Measurements from ENCODE around the gene TWNK. TPM values are rescaled to one million over a fixed set of nuclear protein-coding genes. Genes with fewer than 3 reads are reported as not detected.

Gene TWNK
- polyA plus RNA-seq, 3 donors = 14.3 to 17.9 (median 16.7) TPM

- DNase-seq = no peak
These were observed 21.6 kb downstream of the TWNK start for GRCh38 chr10:101008823-101009423.

- DNase-seq = no peak
These were observed 23.0 kb downstream of the TWNK start for GRCh38 chr10:101010329-101010728.

DNA sequence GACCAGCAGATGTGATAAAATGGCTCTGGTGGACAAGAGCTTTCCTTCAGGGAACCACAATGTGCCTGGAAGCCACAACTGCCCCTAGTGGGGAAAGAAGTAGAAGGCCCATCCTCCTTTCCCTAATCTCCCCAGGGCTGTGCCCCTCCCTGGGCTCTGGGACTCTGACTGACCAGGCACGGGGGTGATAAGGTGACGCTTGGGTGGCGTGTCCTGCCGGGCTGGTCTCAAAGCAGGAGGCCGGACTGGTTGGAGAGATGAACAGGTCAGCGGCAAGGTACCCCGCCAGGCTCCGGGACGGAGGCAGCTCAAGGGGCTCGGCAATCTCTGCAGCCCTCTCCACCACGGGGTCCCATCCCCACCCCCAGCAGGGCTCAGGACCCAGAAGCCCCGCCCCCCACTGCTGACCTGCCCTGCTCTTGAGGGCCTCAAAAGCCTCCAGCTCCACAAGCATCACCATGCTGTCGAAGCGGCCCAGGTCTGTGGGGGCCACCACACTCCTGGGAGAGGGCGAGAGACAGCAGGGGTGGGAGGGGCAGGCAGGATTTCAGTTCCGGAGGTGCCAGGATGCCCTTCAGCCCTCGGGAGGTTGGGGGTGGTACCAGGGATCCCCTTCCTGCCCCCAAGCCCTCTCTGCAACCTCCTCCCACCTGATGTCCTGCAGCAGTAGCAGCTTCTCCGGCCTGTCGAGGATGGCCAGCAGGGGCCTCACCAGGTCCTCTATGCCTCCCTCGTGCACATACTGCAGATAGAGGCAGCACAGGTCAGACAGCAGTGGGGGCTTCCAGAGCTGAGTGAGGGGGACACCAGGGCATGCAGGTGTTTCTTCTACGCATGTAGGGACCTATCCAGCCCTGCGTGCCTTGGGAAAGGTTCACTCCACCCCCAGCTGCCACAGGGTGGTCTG, 24.4 kb downstream of the TWNK start:
- no peak for DNase-seq

DNA sequence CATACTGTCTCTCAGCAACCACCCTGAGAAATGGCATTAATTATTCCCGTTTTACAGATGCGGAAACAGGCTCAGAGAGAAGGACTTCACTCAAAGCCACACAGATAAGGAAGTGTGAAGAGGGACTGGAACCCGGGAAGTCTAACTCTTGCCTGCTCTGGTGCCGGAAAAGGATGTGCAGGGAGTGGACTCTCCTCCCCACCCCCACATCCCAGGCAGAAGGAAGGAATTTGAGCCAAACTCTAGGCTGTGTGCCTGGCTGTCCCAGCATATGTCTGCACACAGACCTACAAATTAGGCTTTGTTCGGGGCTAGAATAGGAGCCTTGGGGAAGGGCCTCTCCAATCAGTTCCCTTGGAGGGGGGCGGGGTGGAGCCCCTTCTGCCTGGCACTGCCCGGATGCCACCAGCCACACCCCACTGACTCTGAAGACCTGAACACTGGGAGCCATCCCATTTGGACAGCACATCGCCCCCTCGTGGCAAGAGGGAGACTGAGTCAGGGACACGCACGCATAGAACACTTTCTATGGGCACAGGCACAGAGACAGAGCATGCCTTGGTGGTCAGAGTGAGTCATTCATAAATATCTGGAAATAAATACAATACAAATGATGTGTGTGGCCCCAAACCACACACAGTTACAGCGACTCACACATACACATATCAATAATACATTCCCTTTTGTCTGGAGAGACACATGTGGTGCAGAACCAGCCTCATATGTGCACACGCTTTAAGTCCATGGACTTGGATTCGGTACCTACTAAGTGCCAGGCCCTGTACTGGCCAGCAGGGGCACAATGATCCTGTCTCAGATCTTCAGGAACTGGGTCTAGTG, 25.4 kb downstream of the TWNK start:
- DNase-seq = peak; percentile 91

DNA sequence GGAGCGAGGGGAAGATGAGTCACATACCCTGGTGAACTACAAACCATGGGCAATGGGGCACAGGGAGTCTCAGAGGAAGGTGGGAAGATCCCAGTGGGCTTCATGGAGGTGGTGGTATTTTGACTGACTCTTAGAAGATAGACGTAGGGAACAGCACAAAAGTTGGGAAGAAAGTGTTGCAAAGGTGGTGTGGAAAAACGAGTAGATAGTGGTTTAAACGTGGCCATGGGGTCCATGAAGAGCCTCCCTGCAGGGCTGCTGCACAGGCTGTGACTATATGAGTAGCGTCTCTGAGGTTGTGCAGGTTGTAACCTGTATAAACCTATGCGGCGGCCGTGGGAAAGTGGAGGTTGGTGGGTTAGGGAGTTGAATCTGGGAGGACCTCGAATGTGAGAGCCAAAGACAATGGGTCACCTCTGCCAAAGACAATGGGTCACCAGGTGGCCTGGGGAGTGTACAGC, 26.1 kb downstream of the TWNK start:
- DNase-seq = no peak

GRCh38 chr10:101014230-101014884, 27.0 kb downstream of the TWNK start:
- DNase-seq = no peak

- no peak for DNase-seq
These were observed 27.7 kb downstream of the TWNK start for GRCh38 chr10:101014966-101015581.

GRCh38 chr10:101015582-101015973, 28.2 kb downstream of the TWNK start:
- DNase-seq = no peak

GRCh38 chr10:101016814-101017213, 29.5 kb downstream of the TWNK start:
- no peak for DNase-seq

DNA sequence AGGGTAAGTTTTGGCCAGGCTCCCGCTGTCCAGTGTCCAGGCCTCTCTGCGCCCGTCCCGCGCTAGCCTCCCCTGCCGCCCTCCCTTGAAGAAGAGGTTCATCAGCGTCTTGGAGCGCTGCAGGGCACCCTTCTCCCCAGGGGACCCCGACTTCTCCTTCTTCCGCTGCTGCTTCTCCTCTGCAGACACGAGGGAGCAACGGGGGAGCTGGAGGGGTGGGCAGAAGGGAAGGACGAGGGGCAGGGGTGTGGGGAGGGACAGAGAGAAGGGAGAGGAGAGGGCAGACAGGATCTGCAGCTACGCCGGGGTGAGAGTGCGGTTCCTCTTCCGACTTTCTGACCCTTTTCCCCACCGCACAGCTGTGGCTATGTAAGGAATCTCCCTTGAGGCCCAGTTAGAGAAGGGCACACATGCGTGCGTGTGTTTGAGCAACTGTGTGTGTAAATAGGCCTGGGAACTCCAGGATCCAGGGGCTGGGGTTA, 30.8 kb downstream of the TWNK start:
- no peak for DNase-seq

DNA sequence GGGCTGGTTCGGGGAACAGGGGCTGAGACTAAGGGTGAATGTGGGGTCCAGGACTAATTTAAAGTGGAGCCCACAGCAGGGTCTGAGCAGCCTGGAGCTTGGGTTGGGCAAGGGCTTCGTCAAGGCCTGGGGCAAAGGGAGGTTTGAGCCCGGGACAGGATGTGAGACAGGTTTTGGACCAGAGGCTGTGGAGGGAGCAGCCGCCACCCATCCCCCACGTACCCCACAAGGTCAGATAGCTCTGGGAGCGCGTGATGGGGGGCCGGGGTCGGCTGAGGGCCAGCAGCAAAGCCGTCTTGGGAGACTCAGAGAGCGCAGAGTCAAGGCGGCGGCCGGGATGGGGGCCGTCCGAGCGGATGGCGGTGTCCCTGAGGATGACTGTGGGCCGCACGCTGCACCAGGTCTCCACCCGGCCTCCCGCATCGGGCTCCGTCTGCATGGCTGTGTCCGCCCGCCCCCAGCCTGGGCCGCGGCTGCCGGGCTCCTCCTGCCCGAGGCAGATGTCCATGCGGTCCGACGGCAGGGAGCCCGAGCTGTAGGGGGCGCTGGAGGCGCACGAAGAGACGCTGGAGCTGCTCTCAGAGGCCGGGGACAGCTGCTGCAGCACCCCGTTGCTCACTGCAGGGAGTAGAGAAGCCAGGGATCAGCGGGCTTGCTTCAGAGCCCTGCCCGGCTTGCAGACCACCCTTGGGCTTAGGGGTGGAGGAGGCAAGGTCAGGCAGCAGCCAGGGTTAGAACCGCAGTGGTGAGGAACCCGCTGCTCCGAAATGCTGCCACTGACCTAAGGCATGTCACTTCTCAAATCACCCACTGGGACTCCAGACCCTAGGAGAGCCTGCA, 31.5 kb downstream of the TWNK start:
- DNase-seq = no peak

DNA sequence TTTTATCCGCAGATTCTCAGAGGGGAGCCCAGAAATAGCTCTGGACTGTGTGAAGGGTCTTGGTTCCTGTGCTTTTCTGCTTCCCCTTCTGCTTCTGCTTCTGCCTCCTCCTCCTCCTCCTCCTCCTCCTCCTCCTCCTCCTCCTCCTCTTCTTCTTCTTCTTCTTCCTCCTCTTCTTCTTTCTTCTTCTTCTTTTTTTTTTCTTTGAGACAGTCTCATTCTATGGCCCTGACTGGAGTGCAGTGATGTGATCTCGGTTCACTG, 32.0 kb downstream of the TWNK start:
- no peak for DNase-seq

- no peak for DNase-seq
These were observed 33.2 kb downstream of the TWNK start for GRCh38 chr10:101020427-101021075.

DNA sequence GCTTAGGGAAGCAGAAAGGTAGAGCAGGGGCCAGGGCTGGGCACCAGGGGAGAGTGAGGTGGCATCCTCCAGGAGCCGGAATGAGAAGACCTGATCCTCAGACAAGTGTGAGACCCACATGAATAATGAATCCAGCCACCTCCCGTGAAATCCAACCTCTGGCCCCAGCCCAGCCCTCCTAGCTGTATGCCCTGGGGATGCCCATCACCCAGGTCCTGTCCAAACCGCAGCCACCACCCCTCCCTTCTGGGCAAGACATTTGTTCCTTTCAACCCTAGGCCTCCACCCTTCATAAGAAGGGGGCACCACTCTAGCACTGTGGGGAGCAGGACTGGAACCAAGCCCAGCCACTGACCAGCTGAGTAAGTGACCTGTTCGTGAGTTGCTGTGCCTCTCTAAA, 33.9 kb downstream of the TWNK start:
- DNase-seq = no peak

GRCh38 chr10:101021692-101022251, 34.4 kb downstream of the TWNK start:
- DNase-seq = no peak

DNA sequence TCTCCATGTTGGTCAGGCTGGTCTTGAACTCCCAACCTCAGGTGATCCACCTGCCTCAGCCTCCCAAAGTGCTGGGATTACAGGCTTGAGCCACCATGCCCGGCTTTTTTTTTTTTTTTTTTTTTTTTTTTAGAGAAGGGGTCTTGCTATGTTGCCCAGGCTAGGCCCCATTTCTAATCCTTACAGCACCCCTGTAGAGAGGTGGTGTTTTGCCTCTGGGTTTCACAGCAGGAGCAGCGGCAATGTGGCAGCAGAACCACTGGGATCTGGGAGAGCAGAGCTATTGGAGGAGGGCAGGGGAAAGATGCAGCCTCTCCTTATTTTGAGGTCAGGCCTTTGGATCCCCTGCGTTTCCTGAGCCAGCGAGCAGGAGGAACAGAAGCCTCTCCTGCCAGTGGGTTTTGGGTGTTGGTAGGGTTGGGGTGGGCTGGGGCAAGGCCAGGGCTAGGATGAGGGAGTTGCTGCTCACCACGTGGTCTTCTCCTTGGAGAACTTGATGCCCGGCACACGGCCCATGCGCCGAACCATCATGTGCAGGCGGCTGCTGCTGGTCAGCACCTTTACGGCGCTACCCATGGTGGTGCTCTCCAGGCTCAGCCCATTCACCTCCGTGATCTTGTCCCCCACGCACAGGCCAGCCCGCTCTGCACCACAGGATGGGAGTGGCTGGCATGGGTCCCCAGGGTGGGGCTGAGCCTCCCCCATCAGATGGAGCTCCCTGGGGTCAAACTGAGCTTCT, 35.8 kb downstream of the TWNK start:
- DNase-seq = no peak

DNA sequence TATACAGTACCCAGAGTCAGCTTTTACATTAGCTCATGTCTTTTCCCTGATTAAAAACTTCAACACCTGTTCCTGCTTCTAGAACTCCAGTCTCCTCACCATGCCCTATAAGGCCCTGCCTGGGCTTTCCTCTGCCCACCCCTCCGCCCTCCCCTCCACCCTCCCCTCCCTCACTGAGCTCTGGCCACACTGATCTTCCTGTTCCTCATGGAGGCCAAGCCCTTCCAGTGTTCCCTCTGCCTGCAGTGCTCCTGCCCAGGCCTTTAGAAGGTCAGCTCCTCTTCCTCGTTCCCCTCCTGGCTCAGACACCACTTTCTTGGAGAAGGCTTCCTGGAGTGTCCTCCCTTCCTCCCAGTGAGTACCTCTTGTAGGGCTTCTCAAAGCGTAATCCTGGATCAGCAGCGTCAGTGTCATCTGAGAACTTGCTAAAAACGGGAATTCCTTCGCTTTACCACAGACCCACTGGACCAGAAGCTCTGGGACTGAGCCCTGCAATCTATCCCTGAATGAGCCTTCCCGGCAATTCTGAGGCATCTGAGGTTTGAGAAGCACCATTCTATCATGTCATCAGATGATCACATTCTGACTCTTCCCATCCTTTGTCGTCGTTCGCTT, 39.9 kb downstream of the TWNK start:
- no peak for DNase-seq
